HG03064 (cell line): Measurements from ENCODE around the gene RAB30.

Source experiments
- ATAC-seq: cut with Tn5 transposase; IDR thresholded peaks from one replicate; pipeline ENCODE4 v1.9.1; 2021; ENCODE audit warnings: low read depth; ENCODE audit not compliant: unreplicated experiment

Gene RAB30

DNA sequence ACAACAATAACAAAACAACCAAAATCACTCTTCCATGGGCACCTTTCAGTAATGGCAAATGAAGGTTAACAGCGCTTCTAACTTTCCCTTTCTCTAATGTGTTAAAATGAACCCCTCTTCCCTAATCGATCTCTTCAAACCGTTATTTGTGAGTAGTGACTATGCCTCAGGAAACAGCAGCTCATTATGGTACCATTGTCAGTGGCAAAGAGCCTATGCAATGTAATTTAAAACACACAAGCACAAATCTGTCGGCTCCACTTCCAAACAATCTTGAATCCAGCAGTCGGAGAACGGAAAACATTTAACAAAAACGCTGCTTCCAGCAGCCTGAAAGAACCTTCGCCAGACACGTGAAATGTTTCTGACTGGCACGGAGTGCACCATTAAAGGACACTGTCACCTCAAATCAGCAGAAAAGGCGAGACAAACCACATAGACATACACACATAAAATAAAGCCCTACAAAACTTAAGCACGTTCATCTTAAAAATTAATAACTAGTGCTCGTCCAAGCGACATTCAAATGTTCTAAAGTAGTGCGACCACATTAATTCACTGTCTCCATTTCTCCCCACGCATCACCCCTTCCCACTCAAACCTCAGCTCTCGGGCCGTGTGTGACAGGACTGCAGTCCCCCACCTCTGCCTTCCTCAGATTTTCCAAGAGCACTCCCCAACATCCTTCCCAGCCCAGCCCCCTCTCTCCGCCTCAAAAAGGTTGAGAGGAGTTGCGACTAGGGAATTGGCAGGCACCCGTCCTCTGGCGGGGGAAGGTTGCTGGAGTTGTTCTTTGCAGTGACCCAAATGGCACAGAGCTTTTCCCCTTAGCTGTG is 748 bp downstream of the RAB30 start:
- no peak for ATAC-seq

DNA sequence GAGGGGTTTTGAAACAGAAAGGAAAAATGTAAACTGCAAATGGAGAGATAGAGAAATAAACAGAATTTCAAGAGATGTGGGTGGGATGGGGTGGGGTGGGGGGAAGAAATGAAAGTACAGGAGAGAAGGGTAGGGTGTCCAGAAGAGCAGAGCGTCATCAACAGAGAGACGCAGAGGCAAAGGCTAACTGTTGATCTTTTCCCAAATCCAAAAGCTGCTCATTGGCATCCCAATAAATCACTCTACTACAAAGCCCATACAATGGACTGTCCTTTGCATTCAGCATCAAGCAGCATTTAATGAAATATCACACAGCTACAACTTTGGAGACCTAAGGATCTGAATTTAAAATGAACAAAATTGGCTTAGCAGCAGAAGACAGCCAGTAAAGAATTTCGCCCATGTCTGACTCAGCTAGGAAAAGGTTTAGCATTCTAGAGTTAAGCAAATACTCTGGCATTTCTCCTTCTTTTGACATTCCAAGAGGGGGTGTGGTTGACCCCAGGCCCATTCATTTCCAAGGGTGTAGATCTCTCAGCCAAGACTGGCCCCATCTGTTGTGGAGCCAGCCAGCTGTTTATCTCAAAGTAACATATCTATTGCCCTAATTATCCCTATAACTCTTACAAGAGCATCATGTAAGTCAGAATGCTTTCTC is 1.5 kb downstream of the RAB30 start:
- ATAC-seq = no peak

DNA sequence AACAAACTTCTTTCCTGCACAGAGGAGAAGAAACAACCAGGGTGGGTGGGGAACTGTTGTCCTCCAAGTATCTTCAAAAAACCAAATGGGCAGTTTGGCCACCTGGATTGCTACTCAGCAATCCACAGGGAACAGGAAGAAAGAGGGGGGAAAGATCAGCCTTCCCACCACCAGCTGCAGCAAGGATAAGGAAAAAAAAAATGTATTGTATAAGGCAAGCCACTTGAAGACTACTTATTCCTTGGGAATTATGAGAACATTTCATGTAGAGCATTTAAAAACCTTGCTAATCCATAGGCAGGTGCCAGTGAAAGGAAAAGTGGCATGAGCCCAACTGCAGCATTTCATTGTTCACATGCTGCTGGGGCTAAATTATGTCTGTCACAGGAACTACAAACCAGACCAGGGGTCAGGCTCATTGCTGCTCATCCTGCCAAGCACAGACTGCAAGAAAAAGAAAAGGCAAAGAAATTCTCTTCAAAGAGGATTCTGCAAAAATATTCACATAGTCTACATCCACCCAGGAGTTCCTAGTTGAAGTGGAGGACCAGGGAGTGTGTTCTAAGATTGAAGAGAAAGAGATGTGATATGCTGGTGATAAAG is 2.2 kb downstream of the RAB30 start:
- no peak for ATAC-seq

DNA sequence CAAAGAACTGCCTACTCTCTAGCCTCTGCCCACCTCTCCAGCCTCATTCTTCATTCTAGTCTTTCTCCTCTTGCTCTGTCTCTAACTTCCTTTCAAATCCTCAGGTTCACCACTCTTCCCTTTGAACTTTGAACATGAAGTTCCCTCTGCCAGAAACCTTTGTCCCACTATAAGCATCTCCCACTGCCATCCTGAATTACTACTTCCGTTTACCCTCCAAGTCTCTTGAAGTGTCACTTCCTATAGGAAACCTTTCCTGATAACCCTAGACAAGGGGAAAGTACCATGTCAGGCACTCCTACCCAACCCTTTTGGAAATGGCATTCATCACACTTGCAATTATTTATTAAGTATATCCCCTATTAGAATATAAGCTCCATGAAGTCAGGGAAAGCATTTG is 3.1 kb downstream of the RAB30 start:
- ATAC-seq = no peak

DNA sequence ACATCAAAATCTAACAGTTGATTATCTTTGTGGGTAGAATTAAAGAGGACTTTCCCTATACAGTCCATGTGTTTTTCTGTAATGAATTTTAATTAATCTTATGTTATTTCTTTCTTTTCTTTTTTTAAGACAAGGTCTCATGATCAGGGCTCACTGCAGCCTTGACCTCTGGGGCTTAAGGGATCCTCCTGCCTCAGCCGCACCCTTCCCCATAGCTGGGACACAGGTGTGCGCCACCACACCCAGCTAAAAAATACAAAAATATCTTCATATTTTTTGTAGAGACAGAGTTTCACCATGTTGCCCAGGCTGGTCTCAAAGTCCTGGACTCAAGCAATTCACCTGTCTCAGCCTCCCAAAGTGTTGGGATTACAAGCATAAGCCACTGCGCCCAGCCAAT is 7.7 kb downstream of the RAB30 start:
- ATAC-seq = no peak

DNA sequence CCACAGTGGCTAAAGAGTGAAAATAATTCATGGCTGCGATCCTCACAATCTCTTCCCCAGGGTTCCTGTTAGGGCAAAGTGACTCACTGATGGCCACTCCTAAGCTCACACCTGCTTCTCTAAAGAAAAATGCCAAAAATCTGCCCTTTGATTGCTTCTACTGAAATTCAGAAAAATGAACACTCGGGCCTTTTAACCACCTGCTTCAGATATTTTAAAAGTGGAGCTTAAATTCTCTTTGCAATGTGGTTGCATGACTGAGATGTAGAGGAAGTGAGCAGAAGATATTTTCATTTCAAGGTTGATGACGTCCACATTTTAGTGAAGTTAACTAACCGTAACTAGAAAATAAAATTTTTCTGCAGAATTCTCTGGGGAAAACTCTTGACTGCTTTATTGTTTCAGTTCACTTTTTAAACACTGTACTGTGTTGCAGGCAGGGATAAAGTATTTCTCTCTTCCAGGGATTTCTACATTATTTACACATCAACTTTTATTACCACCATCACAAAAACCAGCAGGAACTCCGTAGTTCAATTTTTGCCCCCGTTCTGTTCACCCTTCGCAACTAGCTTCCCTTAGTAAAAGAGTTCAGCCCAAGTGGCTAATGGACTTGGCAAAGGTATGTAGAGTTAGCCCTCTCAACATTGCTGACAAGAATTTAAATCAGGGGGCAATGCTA is 8.5 kb downstream of the RAB30 start:
- peak; percentile 74 for ATAC-seq

DNA sequence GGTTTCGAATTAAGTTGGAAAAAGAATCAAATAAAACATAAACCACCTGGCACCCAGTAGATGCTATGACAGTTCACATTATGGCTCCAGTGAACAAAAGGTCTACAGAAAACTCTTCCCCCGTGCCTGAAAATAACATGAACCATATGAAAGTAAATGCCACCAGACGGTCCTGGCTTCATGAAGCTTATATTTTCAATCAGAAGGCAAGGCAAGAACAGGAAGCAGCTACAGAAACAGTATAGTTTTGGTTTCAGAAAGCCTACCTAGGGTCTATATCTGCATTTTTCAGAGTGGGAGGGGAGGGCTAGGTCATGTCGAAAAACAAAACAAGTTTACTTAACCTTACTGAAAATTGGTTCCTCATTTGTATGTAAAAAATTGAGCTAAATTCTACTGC is 9.8 kb downstream of the RAB30 start:
- peak; percentile 51 for ATAC-seq

DNA sequence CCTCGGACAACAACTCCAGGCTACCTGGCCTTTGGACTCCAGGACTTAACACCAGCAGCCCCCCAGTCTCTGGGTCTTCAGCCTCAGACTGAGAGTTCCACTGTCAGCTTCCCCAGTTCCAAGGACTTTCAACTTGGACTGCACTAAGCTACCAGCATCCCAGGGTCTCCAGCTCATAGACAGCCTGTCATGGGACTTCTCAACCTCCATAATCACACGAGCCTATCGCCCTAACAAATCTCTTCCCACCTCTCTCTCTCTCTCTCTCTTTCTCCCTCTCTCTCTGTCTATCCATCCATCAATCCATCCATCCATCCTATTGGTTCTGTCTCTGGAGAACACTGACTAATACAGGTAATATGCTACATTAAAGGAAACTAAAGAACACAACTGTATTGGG is 10.7 kb downstream of the RAB30 start:
- no peak for ATAC-seq

DNA sequence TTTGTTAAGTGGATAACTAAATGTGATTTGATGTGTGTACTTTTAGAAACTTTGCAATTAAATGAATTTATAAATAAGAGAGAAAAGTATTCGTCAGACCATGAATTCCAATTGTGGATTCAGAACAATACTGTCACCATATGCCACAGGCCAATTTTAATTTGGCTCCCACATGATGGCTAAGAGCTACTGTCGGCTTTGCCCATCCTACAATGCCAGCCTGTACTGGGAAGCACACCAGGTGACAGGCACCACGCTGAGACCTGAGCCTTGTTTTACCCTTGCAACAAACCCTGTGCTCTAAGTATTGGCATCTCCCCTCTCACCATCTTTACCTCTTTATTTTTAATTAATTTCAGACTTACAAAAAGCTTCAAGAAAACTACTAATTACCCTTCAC is 14.0 kb downstream of the RAB30 start:
- ATAC-seq = no peak

DNA sequence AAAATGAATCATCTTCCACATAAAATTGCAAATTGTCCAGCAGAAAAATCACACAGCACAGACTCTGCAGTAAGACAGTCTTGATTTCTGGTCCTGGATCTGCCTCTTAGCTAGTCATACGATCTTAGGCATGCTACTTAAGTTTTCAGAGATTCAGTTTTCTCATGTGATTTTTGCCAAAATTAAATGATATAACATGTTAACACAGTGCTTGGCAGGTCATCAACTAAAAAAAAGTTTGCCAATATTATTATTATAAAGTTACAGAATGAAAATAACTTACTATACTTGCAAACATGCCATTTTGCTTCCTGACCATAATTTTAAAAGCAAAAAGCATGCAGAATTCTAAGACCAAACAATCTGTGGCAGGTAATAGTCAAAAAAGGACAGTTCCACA is 15.1 kb downstream of the RAB30 start:
- ATAC-seq = no peak

DNA sequence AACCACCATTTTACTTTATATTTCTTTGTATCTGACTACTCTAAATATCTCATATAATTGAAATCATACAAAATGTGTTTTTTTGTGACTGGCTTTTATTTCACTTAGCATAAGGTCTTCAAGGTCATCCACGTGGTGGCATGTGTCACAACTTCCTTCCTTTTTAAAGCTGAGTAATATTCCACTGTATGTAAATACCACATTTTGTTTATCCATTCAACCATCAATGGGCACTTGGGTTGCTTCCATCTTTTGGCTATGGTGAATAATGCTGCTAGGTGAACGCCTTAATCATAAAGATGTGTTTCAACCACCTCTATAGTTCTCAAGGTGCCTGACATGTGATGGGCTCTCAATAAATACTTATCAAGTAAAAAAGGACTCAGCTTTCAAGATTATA is 15.5 kb downstream of the RAB30 start:
- ATAC-seq = no peak

DNA sequence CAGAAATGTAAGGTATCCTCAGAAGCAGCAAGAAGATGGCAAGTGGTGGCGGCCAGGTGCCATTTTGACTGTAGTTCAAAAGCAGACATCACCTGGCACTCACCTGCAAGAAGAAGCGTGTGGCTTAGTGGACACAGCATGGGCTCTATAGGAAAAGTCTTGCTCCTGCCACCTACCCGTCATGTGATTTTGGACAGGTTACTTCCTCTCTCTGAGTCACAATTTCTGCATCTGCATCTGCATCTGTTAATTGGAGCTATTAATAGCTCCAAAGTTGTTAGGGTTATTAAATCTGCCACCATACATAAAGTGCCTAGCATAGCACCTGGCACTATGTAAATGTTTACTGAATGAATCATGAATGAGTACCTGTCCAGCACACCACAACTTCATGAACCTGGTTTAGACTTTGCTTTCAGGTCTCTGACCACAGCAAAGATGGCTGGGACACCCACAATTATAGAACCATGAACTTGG is 16.8 kb downstream of the RAB30 start:
- peak; percentile 64 for ATAC-seq

DNA sequence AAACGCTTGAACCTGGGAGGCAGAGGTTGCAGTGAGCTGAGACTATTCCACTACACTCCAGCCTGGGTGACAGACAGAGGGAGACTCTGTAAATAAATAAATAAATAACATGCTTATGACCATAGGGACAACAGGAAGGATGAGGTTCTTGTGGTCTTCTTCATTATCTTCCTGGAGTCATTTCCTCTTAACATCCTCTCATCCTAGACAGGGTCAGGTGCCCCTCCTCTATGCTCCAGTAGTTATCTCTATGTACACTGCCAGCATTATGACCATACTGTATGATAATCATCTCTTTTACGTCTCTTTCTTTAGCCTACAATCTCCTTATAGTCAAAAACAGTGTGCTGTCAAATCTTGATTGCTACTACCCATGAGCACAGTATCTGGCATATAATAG is 17.7 kb downstream of the RAB30 start:
- peak; percentile 56 for ATAC-seq

DNA sequence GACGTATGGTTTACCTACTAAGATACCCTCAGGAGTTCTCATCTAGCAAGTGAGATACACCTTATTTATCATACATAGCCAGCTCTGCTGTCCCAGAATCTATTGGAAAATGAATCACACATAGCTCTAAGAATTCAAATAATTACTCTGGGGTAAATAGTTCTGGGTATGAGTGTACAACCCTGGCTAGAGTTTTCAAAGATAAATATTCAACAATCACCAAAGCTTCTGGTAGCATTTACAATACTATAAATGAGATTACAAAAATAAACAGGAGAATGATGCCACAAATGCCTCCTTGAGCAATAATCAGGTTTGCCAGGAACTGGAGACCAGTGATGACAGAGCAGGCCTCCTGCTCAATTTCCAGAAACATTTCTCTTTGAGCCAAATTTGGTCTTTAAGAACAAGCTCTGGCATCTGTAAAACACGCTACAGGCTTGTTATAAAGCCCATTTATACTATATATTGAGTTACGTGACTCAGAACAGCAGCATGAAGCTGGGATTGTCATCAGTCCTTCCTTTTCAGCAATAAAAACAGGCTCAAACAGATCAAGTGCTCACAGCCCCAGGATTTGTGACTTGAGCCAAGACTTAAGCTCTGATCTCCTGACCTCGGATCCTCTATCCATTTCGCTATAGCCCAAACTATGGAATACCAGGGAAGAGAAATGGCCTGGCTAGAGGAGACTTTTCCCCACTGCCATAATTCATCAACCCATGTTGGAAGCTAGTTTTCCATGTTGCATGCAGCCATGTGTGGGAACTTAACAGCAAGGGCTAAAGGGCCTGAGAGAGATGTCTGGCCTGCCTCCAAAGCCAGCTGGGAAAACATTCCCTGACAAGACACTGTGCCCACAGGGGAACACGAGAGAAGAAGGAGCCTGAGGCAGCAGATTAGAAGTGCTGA is 19.7 kb downstream of the RAB30 start:
- ATAC-seq = no peak

DNA sequence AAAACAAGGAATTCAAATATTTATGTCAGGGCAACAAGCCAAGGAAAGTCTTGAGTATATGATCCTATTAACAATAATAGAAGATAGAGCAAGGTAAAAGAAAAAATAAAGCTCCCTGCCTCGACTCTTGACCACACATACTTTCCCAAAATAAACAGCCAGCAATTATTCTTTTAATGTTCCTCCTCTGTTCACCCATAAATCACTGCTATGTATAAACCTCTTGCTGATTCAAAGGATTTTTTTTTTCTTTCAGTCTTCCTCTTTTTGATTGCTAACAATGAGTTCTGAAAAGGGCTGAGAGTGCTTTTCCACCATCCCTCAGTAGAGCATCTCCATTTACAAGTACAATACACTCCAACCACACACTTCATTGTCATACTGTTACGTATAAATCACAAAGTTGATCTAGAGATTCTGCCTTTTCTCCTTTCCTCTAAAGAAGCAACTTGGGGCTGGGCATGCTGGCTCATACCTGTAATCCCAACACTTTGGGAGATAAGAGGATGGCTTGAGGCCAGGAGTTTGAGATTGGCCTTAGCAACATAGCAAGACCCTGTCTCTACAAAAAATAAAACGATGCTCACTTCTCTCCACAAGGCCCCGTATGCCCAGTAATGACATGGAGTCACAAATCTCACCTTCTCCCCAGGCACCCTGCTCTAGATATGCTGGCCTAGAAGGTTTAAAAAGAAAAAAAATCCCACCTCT is 24.0 kb downstream of the RAB30 start:
- ATAC-seq = no peak

DNA sequence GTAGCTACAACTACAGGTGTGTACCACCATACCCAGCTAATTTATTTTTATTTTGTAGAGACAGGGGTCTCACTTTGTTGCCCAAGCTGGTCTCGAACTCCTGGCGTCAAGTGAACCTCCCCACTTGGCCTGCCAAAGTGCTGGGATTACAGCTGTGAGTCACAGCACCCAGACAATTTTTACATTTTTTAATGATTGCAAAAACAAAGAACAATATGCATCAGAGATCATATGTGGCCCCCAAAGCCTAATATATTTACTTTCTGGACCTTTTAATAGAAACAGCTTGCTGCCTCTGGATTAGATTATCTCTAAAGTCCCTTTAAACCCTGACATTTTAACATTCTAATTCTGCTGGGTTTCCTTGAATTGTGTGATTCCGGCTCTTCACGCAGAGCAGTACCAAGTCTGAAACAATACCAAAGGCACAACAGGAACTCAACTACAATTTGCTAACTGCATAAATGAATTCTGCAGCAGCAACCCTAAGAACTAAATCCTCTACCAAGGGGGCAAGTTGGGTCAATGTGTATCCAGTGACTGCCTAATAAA is 25.0 kb downstream of the RAB30 start:
- ATAC-seq = no peak

DNA sequence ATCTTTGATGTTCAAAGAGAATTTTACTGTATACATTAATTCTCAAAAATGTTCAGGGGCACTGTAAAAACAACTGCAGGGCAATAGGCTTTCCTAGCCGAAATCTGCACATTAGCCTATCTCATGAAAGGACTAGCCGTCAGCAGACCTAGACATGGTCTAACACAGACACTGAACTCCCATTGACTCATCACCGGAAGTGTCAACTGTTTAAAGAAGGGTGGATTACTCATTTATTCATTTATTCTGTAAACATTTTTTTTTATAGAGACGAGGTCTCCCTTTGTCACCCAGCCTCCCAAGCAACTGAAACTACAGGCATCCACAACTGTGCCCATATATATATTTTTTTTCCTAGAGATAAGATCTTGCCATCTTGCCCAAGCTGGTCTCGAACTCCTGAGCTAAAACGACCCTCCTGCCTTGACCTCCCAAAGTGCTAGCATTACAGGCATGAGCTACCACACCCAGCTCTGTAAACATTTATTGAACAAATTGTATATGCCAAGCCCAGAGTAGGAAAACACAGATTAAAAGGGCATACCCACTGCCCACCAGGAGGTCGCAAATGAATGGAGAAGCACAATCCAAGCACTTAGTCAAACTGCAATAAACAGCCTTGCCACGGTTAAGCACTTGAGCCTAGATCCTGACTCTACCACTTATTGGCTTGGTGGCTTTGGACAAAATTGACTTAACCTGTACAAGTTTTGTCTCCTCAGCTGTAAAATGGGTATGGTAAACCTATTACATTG is 26.6 kb downstream of the RAB30 start:
- peak; percentile 75 for ATAC-seq

DNA sequence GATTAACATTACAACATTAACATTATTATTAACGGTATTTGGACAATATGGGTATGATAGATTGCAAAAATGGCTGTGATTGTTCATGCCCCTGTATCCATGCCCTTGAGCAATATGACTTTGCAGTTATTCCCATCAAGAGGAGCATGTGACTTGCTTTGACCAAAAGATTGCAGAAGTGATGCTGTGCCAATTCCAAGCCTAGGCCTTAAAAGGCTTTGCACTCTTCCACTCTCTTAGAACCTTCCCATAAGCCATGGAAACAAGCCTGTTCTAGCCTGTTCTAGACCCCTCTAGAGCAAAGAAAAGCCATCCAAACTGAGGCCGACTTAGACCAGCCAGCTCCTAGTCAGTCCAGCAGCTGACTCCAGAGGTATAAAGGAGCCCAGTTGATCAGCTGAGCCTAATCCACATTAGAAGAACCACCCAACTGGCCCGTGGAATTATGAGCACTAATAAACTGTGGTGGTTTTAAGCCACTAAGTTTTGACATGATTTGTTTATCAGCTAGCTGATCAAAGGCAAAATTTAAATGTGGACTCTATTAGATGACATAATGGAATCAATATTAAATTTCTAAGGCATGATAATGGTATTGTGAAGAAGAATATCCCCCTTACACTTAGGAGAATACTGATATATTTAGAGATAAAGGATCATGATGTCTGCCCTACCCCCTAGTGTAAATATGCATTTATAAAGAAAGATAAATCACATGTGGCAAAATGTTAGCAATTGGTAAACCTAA is 28.6 kb downstream of the RAB30 start:
- ATAC-seq = no peak
